Measurements from ENCODE around the gene CDK4.

- no peak for TF ChIP-seq POLR2A (IDR thresholded peaks at IDR 0.05; ENCODE audit: low read length)
- TF ChIP-seq GATA1 (IDR thresholded peaks at IDR 0.05; ENCODE audit: low read depth, low read length): no peak
These were observed 25.8 kb upstream of the CDK4 start for GRCh38 chr12:57777911-57778310.
